GM10248 (cell line): ENCODE results near the gene SYT17.

ENCODE experiments used
- CTCF ChIA-PET: fragments of 300-600 bp; sonication (Branson Sonifier 250); formaldehyde crosslinking; extraction: SDS; loops from one replicate; lab custom pipeline; 2021; ENCODE audit warnings: antibody characterized with exemption; lab: Yijun Ruan, JAX
- POLR2A ChIA-PET: fragments of 350-650 bp; sonication (Branson Sonifier 250); formaldehyde crosslinking; extraction: SDS; loops from one replicate; lab custom pipeline; 2020; ENCODE audit warnings: antibody characterized with exemption; lab: Yijun Ruan, JAX
- DNase-seq: peaks from one replicate; pipeline ENCODE4 v3.0.0; 2012; ENCODE audit errors: extremely low spot score
- CTCF ChIP-seq: IDR thresholded peaks from 2 replicates; pipeline ENCODE4 v1.5.1; 2012; ENCODE audit warnings: mild to moderate bottlenecking, low read depth; ENCODE audit errors: extremely low read depth, missing control alignments, control extremely low read depth

Gene SYT17

GRCh38 chr16:19132255-19132654 lies 35.8 kb upstream of the SYT17 start:
- CTCF ChIA-PET: interaction anchor here (1.5 to 2.8 kb wide), 5 partner anchors 12 to 371 kb away, joined by 3 to 9 read pairs (median 5); no protein-coding TSS in a partner anchor
- POLR2A ChIA-PET: no interaction called here
- DNase-seq: no peak
- TF ChIP-seq CTCF: no peak

GRCh38 chr16:19132898-19133297 lies 35.1 kb upstream of the SYT17 start:
- TF ChIP-seq CTCF: no peak
- ChIA-PET CTCF (interaction anchor here (1.6 to 2.8 kb wide), 3 partner anchors 12 to 370 kb away, joined by 4 to 6 read pairs (median 5); no protein-coding TSS in a partner anchor), POLR2A (no interaction called here)
- DNase-seq: no peak

- DNase-seq: no peak
- TF ChIP-seq CTCF: no peak
- CTCF ChIA-PET: interaction anchor here (1.6 to 2.8 kb wide), 5 partner anchors 11 to 369 kb away, joined by 3 to 6 read pairs (median 4); no protein-coding TSS in a partner anchor
- POLR2A ChIA-PET: no interaction called here
Observed at GRCh38 chr16:19133600-19133999, 34.4 kb upstream of the SYT17 start.

GRCh38 chr16:19135201-19135842 lies 32.7 kb upstream of the SYT17 start:
- ChIA-PET CTCF (interaction anchor here (0.5 to 2.1 kb wide), 9 partner anchors 9 to 237 kb away, joined by 3 to 8 read pairs (median 3); no protein-coding TSS in a partner anchor), POLR2A (no interaction called here)
- no peak for TF ChIP-seq CTCF
- no peak for DNase-seq

GRCh38 chr16:19135896-19136438 lies 32.1 kb upstream of the SYT17 start:
- CTCF ChIA-PET: interaction anchor here (1.1 to 1.9 kb wide), 7 partner anchors 8 to 236 kb away, joined by 3 to 8 read pairs (median 3); no protein-coding TSS in a partner anchor
- DNase-seq: no peak
- no peak for TF ChIP-seq CTCF
- POLR2A ChIA-PET: no interaction called here

GRCh38 chr16:19136549-19137196 lies 31.4 kb upstream of the SYT17 start:
- TF ChIP-seq CTCF: no peak
- ChIA-PET CTCF (interaction anchor here (1.1 to 1.9 kb wide), 6 partner anchors 8 to 67 kb away, joined by 3 to 8 read pairs (median 3); no protein-coding TSS in a partner anchor), POLR2A (interaction anchor here (0.5 kb wide), 1 partner anchor 34 kb away, joined by 3 read pairs; no protein-coding TSS in a partner anchor)
- no peak for DNase-seq
